ENCODE data around the gene ZBTB37.
"Not testable (repeated sequence)": the region's sequence is repeated elsewhere in the genome, so short reads cannot be mapped to it uniquely, and the experiment has no call there.

ZBTB37 gene

DNA sequence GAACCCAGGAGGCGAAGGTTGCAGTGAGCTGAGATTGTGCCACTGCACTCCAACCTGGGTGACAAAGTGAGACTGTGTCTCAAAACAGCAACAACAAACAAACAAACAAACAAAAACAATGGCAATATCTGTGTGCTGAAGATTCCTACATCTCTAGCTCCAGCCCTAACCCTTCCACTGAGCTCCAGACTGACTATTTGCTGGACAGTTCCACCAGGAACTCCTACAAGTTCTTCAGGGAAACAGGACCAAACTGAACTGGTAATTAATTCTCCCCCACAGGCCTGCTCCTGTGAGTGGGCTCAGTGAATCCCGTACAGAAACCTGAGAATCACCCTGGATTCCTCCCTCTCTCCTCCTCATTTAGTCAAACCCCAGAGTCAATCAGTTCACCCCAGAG lies 47.4 kb downstream of the ZBTB37 start:
- DNase-seq = no peak

- no peak for DNase-seq
Measured at GRCh38 chr1:173916667-173917066, 48.5 kb downstream of the ZBTB37 start.

- DNase-seq = no peak
Measured at GRCh38 chr1:173917149-173917548, 49.0 kb downstream of the ZBTB37 start, which contains the start of gene SERPINC1. SERPINC1 (minus strand) TSS chr1:173917327; CDS start chr1:173917259, 68 bp downstream.

GRCh38 chr1:173917635-173918493 lies 49.7 kb downstream of the ZBTB37 start:
- DNase-seq = no peak

- no peak for DNase-seq
Measured at GRCh38 chr1:173920861-173921260, 52.7 kb downstream of the ZBTB37 start.

GRCh38 chr1:173925306-173926242 lies 57.4 kb downstream of the ZBTB37 start:
- DNase-seq = no peak

DNA sequence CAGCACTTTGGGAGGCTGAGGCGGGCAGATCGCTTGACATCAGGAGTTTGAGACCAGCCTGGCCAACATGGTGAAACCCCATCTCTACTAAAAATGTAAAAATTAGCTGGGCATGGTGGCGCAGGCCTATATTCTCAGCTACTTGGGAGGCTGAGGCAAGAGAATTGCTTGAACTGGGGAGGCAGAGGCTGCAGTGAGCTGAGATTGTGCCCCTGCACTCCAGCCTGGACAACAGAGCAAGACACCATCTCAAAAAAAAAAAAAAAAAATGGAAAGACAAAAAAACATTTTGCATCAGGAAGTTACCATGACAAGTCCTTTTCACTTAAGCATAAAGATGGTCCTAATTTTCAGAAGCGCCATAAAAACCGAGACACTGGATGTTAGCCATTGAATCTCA lies 62.4 kb downstream of the ZBTB37 start:
- not testable (repeated sequence) for DNase-seq

GRCh38 chr1:173934440-173934839 lies 66.3 kb downstream of the ZBTB37 start:
- DNase-seq = no peak

DNA sequence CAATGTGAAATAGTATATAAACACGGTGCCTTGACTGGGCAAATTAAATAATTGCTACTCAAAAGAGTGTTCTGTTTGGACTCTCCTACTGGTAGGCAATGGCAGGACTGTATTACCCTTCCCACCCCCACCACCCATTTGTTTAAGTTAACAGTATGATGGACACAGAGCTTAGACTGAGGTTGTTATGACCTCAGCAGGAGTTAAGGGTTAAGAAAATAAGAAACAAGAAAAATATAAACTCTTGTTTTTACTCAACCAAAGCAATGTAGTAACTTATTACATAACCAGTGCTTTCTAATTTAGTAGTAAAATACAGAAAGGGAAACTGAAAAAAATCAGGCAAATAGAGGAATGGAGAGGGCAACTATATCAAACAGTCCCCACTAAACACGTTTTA lies 68.9 kb downstream of the ZBTB37 start:
- DNase-seq = no peak

GRCh38 chr1:173946380-173946921 lies 78.3 kb downstream of the ZBTB37 start:
- DNase-seq = no peak

- DNase-seq = no peak
Measured at GRCh38 chr1:173948594-173948993, 80.4 kb downstream of the ZBTB37 start.
